AG04449 (cell line): Measurements from ENCODE around the gene RPL22L1.

Experiments
- CTCF ChIA-PET: fragments of 350-600 bp; formaldehyde crosslinking; extraction: SDS; loops from one replicate; lab custom pipeline; 2021; ENCODE audit warnings: antibody characterized with exemption; lab: Yijun Ruan, JAX
- POLR2A ChIA-PET: fragments of 400-600, 350-600 bp; formaldehyde crosslinking; extraction: SDS; loops from one replicate; lab custom pipeline; 2020; ENCODE audit warnings: antibody characterized with exemption, inconsistent platforms; lab: Yijun Ruan, JAX
- DNase-seq: peaks from one replicate; pipeline ENCODE4 v3.0.0-alpha.2; 2010; ENCODE audit warnings: low read depth, low spot score
- H3K4me3 ChIP-seq: 2 replicates; pipeline ENCODE4 v1.5.1; 2011; ENCODE audit warnings: low read depth, mild to moderate bottlenecking, control low read depth, low read length
- TF ChIP-seq, protein P1 (sequence below): IDR thresholded peaks from one replicate; pipeline ENCODE4 v1.5.1; 2011; ENCODE audit warnings: mild to moderate bottlenecking, moderate library complexity, low read length, control low read depth, inconsistent platforms; ENCODE audit not compliant: insufficient read depth; ENCODE audit errors: missing control alignments

Gene RPL22L1

DNA sequence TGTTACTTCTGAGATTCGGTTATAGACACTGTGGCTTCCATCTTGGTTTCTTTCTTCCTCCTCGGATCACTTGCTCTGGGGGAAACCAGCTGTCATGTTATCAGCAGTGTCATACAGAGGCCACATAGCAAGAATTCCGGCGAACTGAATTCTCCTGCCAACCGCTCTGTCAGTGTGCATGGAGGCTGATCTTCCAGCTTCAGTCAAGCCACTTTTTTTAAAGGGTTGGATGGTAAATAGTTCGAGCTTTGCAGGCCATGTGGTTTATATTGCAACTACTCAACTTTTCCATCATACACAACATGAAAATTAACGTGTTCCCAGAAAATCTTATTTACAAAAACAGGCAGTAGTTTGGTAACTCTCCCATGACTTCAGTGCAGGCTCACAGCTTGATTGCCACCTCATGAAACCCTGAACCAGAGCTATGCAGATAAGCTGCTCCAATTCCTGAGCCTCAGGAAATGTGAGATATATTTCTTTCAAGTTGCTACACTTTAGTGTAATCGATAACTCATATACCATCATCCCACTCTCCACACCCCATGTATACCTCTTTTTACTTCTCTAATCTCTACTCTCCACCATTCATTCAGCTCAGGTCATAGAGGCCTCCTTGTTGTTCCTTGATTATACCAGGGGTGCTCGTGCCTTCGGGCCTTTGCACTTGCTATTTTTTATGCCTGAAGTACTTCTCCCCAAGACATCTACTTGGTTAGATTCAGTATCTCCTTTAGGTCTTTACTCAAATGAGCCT lies 7.2 kb downstream of the RPL22L1 start:
- TF ChIP-seq, protein P1, sequence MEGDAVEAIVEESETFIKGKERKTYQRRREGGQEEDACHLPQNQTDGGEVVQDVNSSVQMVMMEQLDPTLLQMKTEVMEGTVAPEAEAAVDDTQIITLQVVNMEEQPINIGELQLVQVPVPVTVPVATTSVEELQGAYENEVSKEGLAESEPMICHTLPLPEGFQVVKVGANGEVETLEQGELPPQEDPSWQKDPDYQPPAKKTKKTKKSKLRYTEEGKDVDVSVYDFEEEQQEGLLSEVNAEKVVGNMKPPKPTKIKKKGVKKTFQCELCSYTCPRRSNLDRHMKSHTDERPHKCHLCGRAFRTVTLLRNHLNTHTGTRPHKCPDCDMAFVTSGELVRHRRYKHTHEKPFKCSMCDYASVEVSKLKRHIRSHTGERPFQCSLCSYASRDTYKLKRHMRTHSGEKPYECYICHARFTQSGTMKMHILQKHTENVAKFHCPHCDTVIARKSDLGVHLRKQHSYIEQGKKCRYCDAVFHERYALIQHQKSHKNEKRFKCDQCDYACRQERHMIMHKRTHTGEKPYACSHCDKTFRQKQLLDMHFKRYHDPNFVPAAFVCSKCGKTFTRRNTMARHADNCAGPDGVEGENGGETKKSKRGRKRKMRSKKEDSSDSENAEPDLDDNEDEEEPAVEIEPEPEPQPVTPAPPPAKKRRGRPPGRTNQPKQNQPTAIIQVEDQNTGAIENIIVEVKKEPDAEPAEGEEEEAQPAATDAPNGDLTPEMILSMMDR, result no peak
- ChIA-PET POLR2A (interaction anchor here (0.5 to 1.0 kb wide), 2 partner anchors 9 to 683 kb away, joined by 3 read pairs; no protein-coding TSS in a partner anchor), CTCF (interaction anchor here (0.8 to 3.8 kb wide), 4 partner anchors 11 to 303 kb away, joined by 3 to 15 read pairs (median 5); no protein-coding TSS in a partner anchor)
- DNase-seq, result no peak
- no peak overlapping the region for H3K4me3 ChIP-seq

DNA sequence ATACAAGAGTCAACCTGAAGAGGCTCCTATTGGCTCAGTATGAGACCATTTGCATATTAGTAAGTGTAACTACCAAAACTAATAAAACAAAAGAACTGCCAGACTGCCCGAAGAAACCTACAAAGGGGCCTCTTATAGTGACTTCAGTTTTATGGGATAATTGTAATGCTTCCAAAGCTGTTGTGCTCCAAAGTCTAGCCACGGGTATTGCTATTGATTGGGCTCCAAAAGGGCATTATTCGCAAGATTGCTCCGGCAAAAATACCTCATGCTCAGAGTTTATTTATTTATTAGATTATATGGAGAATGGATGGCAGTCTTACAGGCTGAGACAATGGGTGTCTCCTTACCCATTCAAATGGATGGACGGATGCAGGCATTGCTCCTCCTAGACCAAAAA lies 11.4 kb downstream of the RPL22L1 start:
- POLR2A ChIA-PET, result interaction anchor here (0.8 kb wide), 1 partner anchor 11 kb away, joined by 4 read pairs; the partner anchor contains the start of gene RPL22L1
- TF ChIP-seq, protein P1, result no peak
- H3K4me3 ChIP-seq, result no peak overlapping the region
- CTCF ChIA-PET, result interaction anchor here (1.2 kb wide), 1 partner anchor 49 kb away, joined by 3 read pairs; no protein-coding TSS in a partner anchor
- no peak for DNase-seq

DNA sequence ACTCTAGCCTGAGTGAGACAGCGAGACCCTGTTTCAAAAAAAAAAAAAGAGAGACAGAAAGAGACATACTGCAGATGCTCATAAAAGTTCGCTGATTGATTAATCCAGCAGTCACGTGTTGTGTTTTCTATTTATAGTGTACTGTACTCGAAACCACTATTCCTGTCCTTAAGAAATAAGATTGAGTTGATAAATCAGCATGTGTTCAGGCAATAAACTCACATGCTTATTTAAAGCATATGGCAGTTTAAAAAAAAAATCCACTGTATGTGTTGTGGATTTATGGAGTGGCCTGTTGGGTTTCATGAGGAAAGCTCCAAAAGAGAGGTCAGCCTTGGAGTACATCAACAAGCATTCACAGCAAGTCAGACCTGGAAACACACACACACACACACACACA lies 17.7 kb downstream of the RPL22L1 start:
- TF ChIP-seq, protein P1, result no peak
- DNase-seq, result no peak
- ChIA-PET CTCF (interaction anchor here (0.6 to 3.6 kb wide), 8 partner anchors 12 to 442 kb away, joined by 3 to 30 read pairs (median 3); no protein-coding TSS in a partner anchor), POLR2A (no interaction called here)
- no peak overlapping the region for H3K4me3 ChIP-seq

DNA sequence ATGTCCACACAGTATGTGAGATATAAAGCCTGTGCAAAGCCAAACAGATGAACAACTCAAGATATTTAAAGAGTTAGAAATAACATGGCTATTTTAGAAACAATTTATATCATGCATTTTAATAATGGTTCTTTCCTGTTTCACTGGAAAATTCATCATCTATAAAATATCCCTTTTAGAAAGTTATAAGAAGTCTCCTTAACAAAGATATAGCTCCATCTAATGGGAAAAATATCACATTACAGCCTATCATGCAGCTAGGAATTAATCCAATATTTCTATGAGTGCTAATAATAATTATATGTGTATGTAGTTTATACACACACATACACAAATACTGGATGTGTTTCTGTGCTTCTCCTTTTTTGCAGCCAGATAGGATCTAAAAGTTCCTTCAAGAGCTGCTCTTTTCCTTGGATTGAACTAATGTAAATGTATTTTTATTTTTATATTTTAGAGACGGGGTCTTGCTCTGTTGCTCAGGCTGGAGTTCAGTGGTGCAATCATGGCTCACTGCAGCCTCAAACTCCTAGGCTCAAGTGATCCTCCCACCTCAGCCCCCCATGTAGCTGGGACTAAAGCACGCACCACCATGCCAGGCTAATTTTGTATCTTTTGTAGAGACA lies 21.6 kb downstream of the RPL22L1 start:
- no peak for DNase-seq
- CTCF ChIA-PET, result interaction anchor here (0.8 to 3.6 kb wide), 39 partner anchors 9 to 659 kb away, joined by 3 to 108 read pairs (median 4); partner anchors contain the start of gene CLDN11

DNA sequence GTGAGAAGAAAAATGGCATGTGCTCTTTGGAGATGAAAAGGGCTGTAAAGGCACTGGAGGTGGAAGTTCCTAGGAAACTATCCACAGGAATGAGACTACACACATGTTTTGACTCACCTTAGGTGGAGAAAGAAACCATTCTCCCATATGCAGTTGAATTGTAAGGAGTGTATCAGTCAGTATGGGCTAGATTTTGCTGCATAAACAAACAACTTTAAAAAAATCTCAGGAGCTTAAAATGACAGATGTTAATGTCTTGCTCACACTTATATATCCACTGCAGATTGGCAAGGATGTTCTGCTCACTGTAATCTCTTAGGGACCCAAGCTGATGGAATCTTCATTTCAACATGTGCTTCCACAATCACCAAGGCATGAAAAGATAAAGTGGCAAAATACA lies 25.6 kb downstream of the RPL22L1 start:
- no peak overlapping the region for H3K4me3 ChIP-seq
- CTCF ChIA-PET, result interaction anchor here (3.4 to 13.0 kb wide), 2 partner anchors 32 to 431 kb away, joined by 10 to 100 read pairs; no protein-coding TSS in a partner anchor
- POLR2A ChIA-PET, result no interaction called here
- TF ChIP-seq, protein P1, result no peak
- no peak for DNase-seq

More for the DNA sequence above, 21.6 kb downstream of the RPL22L1 start:
- TF ChIP-seq, protein P1, result peak; percentile 14
- no peak overlapping the region for H3K4me3 ChIP-seq
- POLR2A ChIA-PET, result interaction anchor here (1.0 kb wide), 1 partner anchor 22 kb away, joined by 3 read pairs; the partner anchor contains the start of gene RPL22L1
